Left colon (tissue), 2 donors: Measurements from ENCODE around the gene CHIA. TPM values are rescaled to one million over a fixed set of nuclear protein-coding genes. Genes with fewer than 3 reads are reported as not detected.

Experiments
- ATAC-seq: fragments of 200-7000 bp; cut with Tn5 transposase; one replicate; pipeline ENCODE4 v1.9.1; 2020; ENCODE audit warnings: mild to moderate bottlenecking, moderate library complexity
- DNase-seq, 2 donors: peaks; one replicate each; pipeline ENCODE4 v3.0.0-alpha.2; 2020
- intact Hi-C, 2 donors: fragments of 100-400 bp; cut with DNase I in 1 of 2; cut with micrococcal nuclease in 1 of 2; formaldehyde crosslinking; loops; one replicate each; pipeline versions ENCODE4 v1.11.2 to v1.14.0; 2022; cut with DNase I, micrococcal nuclease
- long read RNA-seq: library from polyadenylated mRNA; unstranded; transcript quantifications from one replicate; pipeline ENCODE4 v2.0.0, GENCODE V29; 2021
- total RNA-seq, 2 donors: library from RNA; stranded (reverse); fragmentation: NEBNext Ultra II Directional; extraction: Animal tissue kit (Norgen Biotek cat#: 25700); gene quantifications; one replicate each; pipeline ENCODE4 v1.2.1, GENCODE V29; 2021
- donor health status: DM: no; HTN: no; CAD: no.
- donor health status: DM: yes; HTN: yes; CAD: no.

CHIA gene
- not detected for total RNA-seq
- long read RNA-seq = 0 reads

GRCh38 chr1:111290630-111291029 lies at the start of gene CHIA:
TSS of gene CHIA (plus strand) at chr1:111290851. CDS start at chr1:111310468, 19,617 bp downstream.
- ATAC-seq (no peak), DNase-seq (no peak)
- intact Hi-C loops = no loop called here

DNA sequence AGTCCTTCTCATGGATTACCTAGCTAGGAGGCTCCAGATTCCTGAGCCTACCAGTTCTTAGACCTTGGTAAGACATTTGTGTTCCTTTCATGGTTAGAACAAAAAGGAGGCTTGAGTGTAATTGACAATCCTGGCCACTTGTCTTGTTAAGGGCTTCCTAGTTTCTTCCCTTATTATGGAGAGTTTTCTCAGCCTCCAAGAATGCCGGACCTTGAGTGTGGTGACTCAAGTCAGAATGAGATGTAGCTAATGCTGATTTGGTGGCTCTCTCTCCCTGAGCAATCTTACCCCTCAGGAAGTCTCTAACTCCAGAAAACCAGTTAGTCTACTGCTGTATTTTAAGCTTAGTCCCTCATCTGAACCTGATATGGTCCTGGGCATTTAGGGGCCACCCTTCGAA lies 48.9 kb upstream of the CHIA start:
- DNase-seq (no peak), ATAC-seq (no peak)
- intact Hi-C loops = no loop called here

- ATAC-seq (no peak), DNase-seq (no peak)
- intact Hi-C loops = no loop called here
These were observed 47.7 kb upstream of the CHIA start for GRCh38 chr1:111242805-111243523.

DNA sequence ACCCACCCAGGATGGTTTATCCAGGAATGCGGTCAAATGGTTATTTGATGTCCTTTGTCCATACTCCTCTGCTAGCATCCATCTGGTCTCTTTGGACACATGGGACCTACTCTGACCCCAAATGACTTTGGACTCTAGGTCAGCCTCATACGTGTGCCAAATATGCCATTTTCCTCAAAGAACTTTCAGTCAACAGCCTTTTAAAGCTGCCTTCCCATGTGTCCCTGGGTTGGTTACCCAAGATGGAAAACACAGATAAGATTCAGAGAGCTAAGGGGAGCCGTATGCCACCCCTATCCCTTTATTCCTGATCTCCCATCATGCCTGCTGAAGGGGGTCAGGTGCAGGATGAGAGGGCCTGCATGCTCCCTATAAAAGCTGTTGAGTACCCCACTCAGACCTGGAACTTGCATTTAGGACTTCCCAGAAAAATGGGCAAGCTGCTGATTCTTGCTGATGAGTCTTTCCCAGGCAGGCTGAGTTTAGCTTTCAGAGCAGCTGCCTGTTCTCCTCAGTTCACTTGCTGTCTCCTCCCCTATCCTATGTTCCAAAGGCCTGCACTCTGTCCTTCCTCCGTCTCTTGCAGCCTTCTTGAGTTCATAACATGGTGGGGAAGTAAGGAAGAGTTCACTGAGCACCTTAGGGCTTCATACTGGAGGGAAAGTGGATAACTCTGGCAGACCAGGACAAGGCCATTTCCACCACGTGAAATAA lies 43.4 kb upstream of the CHIA start:
- intact Hi-C loops = no loop called here
- ATAC-seq (no peak), DNase-seq (no peak)

DNA sequence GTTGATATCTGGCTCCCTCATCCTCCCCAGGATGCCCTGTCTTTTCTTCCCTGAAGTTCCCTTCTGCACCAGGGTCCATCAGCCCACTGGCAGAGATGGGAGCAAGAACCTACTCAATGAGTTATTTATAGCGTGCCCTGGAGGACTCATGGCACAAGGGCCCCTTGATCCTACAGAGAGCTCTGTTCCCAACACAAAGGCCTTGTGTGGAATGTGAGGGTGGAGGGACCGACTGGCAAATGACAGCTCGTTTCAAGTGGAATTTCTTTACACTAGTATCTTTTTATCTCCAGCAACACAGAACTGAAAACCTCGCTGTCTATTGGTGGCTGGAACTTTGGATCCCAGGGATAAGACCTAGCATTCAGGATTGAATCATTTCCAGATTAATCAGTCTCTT lies 40.7 kb upstream of the CHIA start:
- ATAC-seq (no peak), DNase-seq (no peak)
- intact Hi-C loops = no loop called here

DNA sequence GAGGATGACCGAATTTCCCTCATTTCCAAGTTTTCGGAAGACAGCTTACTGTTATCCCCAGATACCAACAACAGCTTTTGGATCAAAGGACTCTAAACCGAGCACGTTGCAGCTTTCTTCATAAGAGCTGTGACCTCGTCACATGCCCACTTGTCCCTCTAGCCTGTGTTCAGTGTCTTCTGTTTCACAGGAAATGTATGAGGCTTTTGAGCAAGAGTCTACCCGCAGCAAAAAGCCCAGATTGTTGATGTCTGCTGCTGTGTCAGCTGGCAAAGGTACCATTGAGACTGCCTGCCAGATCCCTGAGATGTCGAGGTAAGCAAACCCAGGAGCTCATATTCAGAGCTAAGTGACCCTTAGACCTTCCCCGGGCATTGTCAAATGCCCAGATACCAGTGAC lies 39.1 kb upstream of the CHIA start:
- ATAC-seq = no peak
- intact Hi-C loops = no loop called here
- DNase-seq = no peak

GRCh38 chr1:111252786-111253185 lies 37.9 kb upstream of the CHIA start:
- ATAC-seq = no peak
- intact Hi-C loops = no loop called here
- no peak for DNase-seq

DNA sequence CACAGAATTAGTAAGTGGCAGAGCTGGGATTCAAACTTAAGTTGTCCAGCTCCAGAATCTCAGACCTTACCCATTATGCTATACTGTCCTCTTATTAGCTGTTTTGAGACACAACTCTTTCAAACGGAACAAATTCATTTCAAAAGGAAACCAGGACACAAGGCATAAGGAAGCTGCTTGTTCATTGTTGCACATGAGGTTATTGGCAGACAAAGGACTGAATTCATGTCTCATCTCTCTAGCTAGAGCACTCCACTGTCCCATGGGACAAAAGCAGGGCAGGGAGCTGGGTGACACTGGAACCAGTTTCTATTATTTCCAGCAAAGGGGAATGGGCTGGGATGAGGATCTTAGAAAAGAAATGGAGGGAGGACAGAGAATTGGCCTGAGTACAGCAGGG lies 36.8 kb upstream of the CHIA start:
- intact Hi-C loops = no loop called here
- DNase-seq (no peak), ATAC-seq (no peak)

- intact Hi-C loops = no loop called here
- ATAC-seq (no peak), DNase-seq (no peak)
These were observed 33.5 kb upstream of the CHIA start for GRCh38 chr1:111256988-111257658.

- no peak for DNase-seq
- ATAC-seq = no peak
- intact Hi-C loops = no loop called here
These were observed 22.7 kb upstream of the CHIA start for GRCh38 chr1:111267801-111268508.

DNA sequence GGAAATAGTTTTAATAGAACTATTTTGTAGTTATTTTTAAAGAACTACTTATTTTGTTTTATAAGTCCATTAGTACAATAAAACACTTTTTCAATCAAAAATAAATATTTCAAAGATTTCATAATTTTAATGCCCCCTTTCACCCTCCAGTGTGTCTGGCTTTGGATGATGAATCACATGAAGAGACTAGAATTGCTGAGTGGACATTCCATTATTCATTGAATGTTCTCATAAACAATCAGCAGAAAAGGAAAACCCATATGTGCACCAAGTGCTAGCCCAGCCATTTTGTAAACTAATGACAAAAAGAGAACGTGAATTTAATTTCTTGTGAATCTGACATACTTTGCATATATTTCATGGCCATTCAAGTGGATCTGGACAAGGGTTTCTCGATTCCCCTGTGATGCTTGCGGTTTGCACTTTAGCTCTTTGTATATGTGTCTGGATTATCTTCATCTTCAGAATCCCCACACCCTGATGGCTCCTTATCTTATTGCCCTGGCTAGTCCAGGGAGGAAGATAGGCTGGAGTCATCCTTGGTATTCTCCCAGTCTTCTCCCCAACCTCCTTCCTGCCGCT lies 20.7 kb upstream of the CHIA start:
- intact Hi-C loops = no loop called here
- DNase-seq (no peak), ATAC-seq (no peak)

GRCh38 chr1:111270771-111271463 lies 19.7 kb upstream of the CHIA start:
- ATAC-seq (no peak), DNase-seq (no peak)
- intact Hi-C loops = no loop called here

DNA sequence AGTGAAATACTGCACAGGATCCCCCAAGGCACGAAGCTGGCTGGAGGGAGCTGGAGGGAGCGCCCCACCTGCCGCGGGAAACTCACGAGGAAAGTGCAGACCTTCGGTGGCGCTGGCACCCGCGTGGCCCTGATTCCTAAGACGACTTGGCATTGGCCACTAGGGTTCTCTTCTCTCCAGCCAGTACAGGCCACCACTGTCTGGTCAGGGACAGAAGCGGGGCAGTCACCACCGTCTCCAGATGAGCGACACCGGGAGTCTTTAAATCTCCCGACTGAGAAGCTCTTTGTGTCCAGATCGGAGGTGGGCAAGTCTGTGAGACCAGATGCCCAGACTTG lies 19.2 kb upstream of the CHIA start:
- DNase-seq (no peak), ATAC-seq (no peak)
- intact Hi-C loops = no loop called here

GRCh38 chr1:111272081-111272480 lies 18.6 kb upstream of the CHIA start:
- intact Hi-C loops = no loop called here
- DNase-seq (no peak), ATAC-seq (no peak)

- no peak for DNase-seq
- intact Hi-C loops = no loop called here
- no peak for ATAC-seq
These were observed 16.0 kb upstream of the CHIA start for GRCh38 chr1:111274653-111275052.

DNA sequence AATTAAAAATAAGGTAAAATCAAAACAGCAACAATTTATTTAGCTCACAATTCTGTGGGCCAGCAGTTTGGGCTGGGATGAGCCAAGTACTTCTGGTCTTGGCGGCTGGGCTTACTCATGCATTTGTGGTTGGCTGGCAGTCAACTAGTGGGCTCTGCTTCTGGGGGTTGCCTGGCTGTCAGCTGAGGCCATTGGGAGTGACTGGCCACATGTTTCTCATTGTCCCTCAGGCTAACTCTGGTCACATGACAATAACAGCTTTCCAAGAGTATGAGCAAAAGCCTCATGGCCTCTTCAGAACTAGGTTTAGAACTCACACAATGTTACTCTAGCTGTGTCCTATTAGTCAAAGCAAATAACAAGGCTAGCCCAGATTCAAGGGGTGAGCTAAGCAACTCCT lies 15.6 kb upstream of the CHIA start:
- DNase-seq (peak in 1 of 2 donors; percentile 7), ATAC-seq (no peak)
- intact Hi-C loops = no loop called here

DNA sequence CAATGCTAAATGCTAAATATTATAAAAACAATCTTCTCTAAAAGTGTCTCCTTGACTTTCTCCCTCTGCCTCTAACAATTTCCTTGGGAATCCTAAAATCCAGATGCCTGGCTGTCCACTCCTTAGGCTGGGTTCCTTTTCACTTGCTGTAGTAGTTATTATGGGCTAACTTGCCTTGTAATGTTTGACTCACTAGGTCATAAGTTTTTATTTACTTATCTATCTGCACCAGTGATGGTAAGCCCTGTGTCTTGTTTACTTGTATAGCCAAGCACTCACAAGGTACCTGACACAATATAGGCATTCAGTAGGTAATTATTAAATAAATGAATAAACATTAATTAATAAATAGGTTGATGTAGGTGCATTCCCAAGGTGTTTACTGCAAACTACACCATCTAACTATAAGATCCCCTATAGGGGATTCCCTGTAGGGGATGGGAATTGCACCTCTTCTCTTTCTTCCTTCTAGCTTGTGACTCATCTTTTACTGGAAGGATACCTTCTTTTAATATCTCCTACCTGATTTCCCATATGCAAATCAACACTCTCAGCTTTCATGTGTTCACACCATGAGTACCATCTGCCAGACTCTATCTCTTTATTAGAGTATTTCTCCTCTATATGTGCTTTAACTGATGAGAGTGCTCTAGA lies 14.7 kb upstream of the CHIA start:
- DNase-seq (no peak), ATAC-seq (no peak)
- intact Hi-C loops = no loop called here

DNA sequence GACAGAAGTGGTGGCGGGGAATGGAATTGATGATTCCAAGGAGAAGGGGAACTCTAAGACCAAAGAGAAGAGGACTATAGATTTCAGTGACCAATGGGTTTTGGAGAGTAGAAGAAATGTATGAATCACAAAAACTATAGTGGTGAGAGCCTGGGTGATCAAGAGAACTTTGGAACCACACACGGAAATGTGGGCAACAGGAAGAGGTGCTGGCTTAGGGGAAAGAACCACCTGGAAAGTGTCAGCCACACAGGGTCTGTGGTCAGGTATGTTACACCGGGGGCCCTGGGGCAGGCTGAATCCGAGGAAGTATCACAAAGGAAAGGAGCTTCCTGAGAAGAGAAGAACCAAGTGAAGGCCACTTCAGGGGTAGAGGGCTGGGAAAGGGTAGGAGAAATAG lies 11.5 kb upstream of the CHIA start:
- ATAC-seq (no peak), DNase-seq (no peak)
- intact Hi-C loops = no loop called here
